Hematopoietic multipotent progenitor cell treated with erythropoietin and hydrocortisone succinate and interleukin-3 and kit ligand, for 15 days (in vitro differentiated cells): Measurements from ENCODE around the gene IPPK.

Experiments
- DNase-seq: peaks from one replicate; pipeline ENCODE4 v3.0.0-alpha.2; 2015; ENCODE audit warnings: low spot score

The IPPK gene

DNA sequence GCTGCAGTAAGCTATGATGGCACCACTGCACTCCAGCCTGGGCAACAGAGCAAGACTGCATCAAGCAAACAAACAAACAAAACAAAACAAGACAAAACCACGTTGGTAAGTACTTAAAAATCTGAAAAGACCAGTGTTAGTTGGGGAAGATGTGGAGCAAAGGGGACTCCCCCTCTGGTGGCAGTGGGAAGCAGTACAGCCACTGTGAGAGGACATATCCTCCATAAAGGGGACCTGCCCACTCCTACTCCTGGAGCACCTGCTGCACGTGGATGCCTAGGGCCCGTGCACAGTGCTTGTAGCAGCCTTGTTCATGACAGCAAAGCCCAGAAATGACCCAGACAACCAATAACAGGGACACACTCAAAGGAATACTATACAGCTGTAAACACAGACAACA is 17.0 kb upstream of the IPPK start:
- peak; percentile 15 for DNase-seq

GRCh38 chr9:92685022-92685421 is 15.1 kb upstream of the IPPK start:
- no peak for DNase-seq

DNA sequence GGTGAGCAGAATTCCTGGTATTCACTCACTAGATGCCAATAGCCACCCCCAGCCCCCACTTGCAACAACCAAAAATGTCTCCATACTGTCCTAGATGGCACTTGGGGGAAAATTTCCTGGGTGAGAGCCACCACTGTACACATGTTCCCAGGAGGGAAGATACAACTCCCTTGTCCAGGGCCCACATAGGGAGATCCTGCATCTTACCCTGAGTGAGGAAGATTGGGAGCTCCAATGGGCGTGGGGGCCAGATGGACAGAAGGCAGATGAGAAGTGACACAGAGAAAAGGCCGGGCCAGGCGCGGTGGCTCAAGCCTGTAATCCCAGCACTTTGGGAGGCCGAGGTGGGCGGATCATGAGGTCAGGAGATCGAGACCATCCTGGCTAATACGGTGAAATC is 12.3 kb upstream of the IPPK start:
- DNase-seq = no peak

- DNase-seq = no peak
Observed at GRCh38 chr9:92680166-92681119, 10.5 kb upstream of the IPPK start.

DNA sequence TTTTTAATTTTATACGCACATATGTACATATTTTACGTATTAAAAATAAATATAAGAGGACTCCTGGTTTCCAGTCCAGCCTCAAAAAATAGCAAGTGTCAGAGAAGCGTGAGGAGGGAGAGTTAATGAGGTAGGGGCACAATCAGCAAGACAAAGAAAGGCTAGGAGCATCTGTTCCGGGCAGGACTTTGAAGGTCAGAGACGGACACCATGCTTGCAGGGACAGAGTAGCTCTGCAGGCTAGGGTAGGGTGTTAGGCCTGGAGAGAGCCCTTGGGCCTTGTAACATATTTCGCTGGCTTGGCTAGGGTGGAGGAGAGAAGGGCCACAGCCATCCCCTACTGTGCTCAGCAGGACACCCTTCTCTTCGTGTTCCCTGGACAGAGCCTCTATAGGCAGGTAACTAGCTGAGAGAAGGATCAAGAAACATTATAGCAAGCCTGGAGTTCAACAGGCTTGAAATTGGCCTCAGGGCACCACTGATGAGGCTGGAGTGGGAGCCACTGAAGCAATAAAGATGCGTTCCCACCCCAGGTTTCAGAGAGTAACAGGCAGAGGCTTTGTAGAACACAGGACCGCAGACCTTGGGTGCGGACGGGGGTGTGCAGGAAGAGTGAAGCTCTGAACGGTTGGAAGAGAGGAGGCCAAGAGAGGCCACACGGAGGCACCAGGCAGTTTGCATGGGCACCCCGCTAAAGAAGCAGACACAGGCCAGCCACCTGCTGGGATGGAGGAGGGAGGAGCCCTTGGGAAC is 9.7 kb upstream of the IPPK start:
- DNase-seq = no peak

GRCh38 chr9:92671323-92671722 is 1.4 kb upstream of the IPPK start:
- no peak for DNase-seq

DNA sequence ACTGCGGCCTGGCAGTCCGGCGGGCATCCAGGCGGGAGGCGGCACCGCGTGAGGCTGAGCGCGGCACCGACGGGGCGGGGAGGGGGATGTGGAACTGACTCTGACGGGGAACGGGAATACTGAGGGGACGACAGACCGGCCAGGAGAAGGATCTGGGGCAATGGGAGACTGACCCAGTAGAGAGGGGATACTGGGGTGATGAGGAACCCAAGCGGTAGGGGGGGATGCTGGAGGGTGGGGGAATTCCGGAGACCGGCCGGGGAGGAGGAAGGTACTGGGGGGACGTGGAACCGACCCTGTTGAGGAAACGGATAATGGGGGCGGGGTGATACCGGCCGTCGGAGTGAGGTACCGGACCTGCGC is 423 bp downstream of the IPPK start:
- DNase-seq = no peak

- DNase-seq = peak; percentile 25
Observed at GRCh38 chr9:92668746-92669526, 995 bp downstream of the IPPK start.

DNA sequence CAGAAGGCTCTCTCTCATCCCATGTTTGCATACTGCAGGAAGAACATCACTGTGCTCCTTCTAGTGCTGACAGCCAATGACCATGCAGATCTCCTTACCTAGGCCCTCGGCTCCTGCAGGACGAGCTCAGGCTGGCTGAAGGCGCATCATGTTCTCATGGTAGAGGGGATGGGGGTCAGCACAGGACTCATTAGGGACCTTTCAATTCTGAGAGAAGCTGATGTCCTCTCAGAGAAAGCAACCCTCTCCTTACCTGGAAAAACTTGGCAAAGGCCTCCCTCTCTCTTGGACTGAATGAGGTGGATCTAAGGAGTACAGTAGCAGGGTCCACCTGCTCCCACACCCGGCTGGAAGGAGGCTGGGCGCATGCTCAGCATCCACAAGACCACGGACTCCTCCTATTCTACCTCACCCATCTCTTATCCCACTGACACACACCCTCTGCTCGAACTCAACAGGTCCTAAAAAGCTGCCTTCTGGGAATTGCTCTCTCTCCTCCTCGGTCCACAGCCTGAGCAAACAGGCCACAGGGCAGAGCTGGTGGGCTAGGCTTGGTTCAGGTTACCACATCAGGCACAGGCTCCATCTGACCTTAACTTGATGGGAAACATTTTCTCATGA is 2.9 kb downstream of the IPPK start:
- no peak for DNase-seq

DNA sequence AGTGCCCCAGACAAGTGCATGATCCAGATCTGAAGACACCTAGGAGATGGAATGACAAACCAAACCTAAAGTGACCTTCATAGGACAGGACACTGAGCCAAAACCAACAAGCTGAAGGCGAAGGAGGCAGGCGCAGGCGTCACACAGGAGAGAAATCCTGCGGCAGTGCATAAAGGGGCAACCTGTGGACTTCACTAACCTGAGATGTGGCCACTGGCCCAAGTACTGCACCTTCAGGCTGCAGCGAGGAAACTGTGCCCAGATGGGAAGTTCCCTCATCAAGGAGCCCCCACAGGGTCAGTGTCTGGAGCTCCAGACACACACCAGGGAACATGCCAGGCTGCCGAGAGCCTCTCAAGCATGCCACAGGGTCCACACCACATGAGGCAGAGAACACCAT is 3.7 kb downstream of the IPPK start:
- no peak for DNase-seq

GRCh38 chr9:92665836-92666235 is 4.1 kb downstream of the IPPK start:
- no peak for DNase-seq

DNA sequence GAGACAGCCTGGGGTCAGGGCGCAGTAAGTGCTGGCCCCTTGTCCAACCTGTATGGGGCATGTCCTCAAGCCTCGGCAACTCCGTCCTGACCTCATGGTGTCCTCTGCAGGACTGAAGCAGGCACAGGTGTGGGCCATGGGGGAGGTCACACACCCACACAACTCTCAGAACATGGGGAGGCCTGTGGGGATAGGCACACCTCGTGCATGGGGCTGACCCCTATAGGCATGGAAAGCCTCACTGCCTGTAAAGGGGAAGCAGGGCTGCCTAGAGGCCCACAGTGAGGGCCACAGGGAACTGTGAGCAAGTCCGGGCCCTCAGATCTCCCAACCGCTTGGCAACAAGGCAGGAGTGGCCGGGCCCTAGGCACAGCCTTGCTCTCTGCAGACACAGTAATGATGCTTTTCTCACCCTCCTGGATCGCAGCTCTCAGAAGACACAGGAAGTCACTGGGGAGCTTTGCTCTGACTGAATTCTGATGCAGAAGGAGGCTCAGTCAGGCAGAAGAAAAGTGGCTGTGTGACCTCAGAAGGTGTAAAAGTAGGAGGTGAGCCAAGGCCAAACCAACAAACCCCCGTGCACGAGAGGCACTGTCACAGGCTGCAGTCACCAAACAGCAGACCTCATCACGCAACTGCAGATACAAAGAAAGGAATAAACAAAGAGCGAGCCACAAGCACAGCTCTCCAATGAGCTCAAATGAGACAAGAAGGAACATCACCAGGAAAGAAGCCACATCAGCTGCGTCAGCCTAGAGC is 5.4 kb downstream of the IPPK start:
- no peak for DNase-seq

DNA sequence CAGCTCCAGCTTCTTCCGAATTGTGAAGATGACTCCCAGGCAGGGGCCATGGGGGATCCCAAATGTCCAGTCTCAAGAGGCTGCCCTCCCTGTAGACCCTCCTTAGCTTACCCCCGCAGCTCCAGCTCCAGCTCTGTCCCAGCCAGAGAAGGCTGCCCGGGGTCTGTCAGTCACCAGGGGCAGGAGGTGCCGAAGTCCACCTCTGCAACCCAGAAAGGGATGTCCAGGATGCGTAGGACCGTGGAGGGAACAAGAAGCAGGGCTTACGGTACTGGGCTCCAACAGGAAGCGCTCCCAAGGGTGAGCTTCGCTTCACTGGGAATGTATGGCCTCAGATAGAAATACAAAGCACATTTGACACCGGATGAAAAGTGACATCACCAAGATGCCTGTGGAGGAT is 6.0 kb downstream of the IPPK start:
- DNase-seq = no peak

GRCh38 chr9:92663126-92663525 is 6.8 kb downstream of the IPPK start:
- DNase-seq = no peak

DNA sequence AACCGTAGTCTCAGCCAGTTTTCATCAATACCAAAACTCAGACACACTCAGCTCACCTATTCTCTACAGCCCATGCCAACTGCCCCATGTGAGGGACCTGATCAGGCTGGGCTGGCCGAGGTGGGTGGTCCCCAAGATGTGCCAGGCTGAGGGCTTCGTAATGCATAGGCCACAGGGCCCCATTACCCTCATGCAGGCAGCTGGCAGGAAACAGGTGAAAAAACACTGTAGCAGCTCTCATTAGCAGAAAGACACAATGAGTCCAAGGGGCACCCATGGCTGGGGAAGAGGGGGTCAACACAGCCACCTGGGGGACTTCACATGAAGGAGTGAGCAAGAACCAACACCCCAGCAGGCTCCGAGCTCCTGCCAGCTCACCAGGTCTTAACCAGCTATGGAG is 8.2 kb downstream of the IPPK start:
- DNase-seq = no peak

GRCh38 chr9:92661127-92661526 is 8.8 kb downstream of the IPPK start:
- no peak for DNase-seq

GRCh38 chr9:92660266-92660665 is 9.7 kb downstream of the IPPK start:
- DNase-seq = no peak

GRCh38 chr9:92659601-92660000 is 10.3 kb downstream of the IPPK start:
- DNase-seq = no peak

- DNase-seq = no peak
Observed at GRCh38 chr9:92658611-92659010, 11.3 kb downstream of the IPPK start.

DNA sequence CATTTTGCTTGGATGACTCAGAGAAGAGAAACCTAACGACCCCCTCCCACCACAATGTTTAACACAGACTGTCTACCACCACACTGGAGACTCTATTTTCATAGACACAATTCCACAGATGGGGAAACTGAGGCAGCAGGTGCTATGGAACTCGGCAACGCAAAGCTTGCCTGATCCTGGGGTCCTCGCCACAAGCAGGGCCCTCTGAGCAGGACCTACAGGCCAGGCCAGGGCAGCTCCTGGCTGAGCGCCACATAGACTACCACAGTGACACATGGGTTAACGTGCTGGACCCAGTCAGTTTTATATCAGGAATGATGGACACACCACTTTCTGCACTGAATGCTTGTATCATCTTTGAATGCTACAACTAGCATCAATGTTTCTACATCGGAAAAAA is 11.8 kb downstream of the IPPK start:
- DNase-seq = no peak

- DNase-seq = no peak
Observed at GRCh38 chr9:92657296-92658094, 12.4 kb downstream of the IPPK start.
